HG03039 (cell line): ENCODE data around the gene AGAP2.
A peak's percentile ranks its signal among the peaks of the same experiment; 100 is the strongest.

Experiments
- ATAC-seq: cut with Tn5 transposase; IDR thresholded peaks from one replicate; pipeline ENCODE4 v1.9.1; 2021; ENCODE audit warnings: mild to moderate bottlenecking, moderate library complexity; ENCODE audit not compliant: unreplicated experiment

AGAP2 gene

DNA sequence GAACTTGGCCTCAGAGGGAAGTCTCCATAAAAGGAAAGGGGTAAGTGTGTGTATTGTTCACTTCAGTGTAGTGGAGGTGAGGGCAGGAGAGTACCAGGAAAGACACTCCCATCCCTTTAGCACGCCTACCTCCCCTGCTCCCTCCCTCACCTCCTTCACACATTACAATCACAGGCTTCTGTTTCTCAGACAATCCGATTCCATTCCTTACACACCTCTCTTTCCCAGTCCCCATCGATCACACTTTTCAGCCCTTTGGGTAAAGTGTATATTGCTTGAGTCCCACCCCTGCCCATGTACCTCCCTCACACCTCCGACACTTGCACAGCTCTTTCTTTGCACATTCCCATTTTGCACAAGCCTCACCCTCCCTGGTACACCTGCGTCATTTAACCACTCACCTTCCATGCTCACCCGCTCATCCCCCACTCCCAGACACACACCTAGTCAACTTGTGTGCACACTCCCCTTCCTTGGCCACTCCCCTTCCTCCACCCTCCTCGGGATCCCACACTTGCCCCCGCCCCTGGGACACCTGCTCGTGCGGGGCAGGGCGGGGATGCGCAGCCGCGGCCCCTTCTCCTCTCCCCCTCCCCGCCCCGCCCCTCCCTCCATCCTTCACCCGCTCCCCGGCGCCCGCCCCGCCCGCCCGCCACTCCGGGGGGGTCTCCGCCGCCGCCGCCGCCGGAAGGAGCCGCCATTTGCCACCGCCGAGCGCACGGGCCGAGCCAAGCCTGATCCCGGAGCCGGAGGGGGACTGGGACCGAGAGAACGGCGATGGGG, 16.1 kb upstream of the AGAP2 start, which contains the start of gene MARCHF9:
Gene MARCHF9, plus strand, starts transcription at position 693 of the 783 bp plus-strand sequence. CDS start 426 bp downstream, outside the sequence.
- ATAC-seq = peak; percentile 29

DNA sequence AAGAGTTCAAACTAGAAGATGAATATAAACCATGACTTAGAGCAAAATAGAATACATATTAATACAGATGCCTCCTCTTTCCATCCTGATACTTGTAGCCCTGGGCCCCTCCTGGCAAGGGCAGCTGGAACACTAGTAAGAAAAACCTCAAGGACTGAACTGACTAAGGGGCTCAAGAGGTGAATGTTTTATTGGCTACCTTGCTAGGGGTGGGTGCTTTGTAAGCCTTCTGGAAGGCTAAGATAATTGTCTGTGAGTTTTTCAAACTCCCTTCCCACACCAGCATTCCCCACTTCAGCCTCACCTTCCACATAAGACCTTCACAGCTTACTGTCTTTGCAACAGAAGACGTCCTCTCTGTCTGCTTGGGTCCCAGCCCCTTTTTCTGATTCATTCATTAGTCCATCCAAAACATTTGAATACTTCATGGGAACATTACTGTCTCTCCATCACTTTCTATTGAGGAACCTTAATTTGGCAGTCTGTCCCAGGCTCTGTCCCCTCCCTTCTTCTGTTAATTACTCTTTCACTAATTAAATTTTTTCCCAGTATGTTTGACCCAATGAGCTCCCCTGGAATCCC, 15.3 kb upstream of the AGAP2 start:
- ATAC-seq = no peak

DNA sequence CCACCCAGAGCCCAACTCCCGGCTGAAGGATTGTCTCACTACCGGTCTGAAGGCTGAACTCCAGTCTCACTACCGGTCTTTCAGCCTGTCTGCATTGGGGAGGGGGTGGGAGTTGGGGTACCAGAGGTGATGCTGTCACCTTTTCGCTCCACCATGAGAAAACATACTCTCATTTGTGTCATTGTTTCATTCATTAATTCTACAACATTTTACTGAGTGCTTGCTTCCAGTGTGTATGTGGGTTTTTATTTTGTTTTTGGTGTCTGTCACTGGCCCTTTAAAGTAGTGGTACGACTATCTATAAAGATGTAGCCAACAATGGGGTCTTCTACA, 14.1 kb upstream of the AGAP2 start:
- ATAC-seq = no peak

DNA sequence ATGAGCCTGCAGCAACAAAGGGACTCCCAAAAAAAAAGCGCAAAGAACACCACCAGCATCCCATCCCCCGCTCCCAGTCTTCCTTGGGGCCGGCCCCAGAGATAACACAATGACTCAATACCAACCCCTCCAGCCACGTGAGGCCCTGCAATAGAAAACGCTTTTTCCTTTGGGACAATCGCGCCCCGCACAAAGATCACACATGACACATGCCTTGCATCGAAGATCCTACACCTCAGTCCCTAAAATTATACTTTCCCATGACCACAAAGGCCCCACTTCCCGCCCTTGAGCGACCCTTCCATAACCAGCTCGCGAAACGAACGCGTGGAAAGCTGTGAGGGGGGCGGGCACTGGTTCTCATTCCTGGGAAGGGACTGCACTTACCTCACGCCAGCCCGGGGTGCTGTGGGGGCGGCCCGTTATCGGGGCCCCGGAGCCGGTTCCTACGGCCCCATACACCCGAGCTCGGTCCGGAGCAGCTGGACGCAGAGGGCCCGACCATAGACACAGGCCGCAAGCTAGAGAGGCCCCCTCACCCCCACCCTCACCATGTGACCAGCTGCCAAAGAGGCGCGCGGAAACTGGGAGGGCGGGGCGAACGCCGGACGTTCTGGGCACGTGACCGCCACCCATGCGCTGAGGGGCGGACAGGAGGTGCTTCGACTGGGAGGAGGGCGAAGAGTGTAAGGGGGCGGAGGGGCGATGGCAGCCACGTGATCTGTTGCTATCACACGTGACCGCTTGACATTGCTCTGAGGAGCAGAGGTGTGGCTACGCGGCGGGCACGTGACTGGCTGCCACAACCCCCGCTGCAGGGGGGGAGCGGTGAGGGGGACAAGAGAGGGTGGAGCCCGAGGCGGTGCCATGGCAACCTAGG, 13.5 kb upstream of the AGAP2 start, which contains the start of gene CDK4:
Gene CDK4, minus strand, starts transcription at position 523 of the 880 bp plus-strand sequence. CDS start 593 bp downstream, outside the sequence.
- peak; percentile 70 for ATAC-seq

DNA sequence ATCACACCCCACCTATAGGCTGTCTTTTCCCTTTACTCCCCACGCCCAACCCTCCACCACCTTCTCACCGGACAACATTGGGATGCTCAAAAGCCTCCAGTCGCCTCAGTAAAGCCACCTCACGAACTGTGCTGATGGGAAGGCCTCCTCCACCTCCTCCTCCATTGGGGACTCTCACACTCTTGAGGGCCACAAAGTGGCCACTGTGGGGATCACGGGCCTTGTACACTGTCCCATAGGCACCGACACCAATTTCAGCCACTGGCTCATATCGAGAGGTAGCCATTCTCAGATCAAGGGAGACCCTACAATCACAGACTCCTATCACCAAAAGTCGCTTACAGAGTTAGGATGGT, 12.9 kb upstream of the AGAP2 start:
- ATAC-seq = no peak

DNA sequence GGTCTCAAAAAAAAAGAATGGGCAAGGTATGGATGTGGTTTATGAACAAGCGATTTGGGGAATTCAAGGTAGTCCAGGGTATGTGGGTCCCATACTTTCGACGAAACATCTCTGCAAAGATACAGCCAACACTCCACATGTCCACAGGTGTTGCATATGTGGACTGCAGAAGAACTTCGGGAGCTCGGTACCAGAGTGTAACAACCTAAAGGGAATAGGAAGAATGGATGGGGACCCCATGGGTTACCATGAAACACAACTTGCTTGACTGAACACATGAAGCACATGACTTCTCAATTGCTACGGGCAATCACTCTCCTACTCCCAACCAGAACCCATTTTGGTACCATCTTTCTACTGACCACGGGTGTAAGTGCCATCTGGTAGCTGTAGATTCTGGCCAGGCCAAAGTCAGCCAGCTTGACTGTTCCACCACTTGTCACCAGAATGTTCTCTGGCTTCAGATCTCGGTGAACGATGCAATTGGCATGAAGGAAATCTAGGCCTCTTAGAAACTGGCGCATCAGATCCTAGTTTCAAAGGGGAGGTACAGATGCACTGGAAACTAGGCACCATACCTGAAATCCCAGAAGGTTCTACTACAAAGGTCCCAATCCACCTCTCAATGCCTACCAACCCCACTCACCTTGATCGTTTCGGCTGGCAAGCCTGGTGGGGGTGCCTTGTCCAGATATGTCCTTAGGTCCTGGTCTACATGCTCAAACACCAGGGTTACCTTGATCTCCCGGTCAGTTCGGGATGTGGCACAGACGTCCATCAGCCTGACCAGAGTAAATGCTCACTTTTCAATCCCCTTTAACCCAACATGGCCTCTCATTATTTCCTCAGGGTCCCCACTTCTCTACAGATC, 12.3 kb upstream of the AGAP2 start:
- no peak for ATAC-seq

DNA sequence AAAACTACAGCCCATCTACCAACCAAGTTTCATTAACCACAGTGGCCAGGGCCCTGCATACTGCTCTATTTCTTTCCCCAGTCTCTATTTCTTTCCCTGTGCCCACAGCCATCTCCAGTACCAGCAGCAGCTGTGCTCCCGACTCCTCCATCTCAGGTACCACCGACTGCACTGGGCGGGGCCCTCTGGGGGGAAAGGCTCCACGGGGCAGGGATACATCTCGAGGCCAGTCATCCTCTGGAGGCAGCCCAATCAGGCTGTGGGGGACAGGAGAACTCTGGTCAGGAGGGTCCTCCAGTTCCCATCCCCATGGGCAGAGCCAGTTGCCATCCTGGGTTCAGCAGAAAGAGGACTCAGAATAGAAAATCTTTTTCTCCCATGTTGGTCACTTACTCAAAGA, 10.5 kb upstream of the AGAP2 start:
- no peak for ATAC-seq

DNA sequence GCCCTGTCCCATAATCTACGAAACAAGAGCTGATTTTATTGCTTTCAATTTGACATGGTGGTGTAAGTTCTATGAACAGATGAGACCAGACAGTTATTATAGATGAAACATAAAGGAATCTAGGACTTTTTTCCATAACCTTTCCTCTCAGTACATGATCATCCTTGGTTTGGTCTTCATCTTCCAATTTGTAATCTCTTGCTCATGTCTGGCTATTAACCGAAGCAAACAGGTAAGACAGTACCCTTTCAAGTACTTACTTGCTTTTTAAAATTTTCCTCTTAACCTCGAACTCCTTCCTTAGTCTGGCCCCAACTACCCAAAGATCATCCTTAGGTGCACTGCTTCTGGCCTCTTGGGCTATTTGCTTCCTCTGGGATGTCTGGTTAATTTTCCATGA, 7.5 kb upstream of the AGAP2 start:
- no peak for ATAC-seq

DNA sequence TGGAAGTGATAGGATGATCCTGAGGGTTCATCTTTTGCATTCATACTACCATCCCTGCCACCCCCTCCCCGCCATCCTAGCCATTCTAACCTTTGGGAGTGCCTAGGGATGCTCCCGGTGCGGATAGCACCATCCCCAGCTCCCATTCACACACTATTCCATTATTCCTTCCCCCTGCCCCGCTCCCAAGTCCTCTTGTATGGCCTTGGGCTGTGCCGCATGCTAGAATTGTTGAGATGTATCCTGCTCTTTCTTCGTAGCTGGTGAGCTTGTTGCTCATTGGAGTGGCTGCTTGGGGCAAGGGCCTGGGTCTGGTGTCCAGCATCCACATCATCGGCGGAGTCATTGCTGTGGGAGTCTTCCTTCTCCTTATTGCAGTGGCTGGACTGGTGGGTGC, 6.9 kb upstream of the AGAP2 start:
- ATAC-seq = no peak

DNA sequence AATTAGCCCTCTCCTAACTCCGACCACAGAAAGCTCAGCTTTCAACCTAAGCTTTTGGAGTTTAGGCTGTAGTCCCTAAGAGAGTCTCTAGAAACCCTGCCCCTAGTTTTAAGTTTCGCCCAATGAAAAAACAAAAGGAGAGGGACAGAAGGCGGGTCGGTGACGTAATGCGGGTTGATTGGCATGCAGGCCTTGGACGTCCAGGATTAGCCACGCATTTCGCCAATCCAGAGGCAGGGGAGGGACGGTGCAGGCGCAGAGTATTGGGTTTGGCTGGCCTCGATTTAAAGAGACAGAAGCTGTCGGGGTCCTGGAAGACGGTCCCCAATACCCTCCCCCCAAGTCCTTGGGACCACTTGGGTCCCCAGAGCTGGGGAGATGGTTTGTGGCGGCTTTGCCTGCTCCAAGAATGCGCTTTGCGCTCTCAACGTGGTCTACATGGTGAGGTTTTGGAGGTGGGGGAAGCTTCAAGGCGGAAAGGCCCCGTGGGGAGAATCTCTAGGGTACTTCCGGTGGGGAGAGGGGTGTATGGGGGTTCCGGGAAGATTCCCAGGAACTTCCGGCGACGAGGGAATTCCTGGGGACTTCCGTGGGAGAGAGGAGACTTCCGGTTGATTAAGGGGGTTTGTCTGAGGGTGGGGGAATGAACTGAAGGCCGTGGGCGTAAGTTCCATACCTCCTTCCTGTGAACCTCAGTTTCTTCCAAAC, 6.4 kb upstream of the AGAP2 start, which contains the start of gene TSPAN31:
Gene TSPAN31, plus strand, starts transcription at position 263 of the 708 bp plus-strand sequence. Its CDS starts 116 bp downstream, at position 379.
- ATAC-seq = peak; percentile 81

DNA sequence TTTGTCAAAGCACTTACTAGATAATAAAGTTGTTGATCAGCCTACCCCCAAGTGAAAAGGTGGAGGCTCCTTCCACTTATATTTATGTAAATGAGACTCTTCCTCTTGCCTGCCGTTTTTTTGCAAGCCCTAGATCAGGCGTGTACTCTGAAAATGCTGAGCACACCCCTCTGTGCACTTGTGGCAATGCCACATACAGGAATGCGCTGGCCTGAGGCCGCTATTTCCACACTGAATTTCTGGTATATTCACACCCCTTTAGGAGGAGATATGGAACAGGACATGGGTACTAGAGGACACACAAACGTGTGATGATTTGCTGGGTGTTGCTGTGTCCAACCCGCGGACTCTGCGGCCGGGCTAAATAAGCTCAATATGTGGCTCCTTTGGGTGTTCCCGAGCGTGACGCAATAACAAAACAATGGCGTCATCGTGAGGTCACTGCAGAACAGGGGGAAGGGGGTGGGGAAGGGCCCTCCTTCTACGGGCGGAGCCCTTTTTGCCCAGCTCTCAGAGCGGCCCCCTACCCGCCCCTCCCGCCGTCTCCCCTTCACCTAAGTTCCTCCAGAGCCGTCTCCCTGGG, 5.7 kb upstream of the AGAP2 start:
- ATAC-seq = peak; percentile 30

DNA sequence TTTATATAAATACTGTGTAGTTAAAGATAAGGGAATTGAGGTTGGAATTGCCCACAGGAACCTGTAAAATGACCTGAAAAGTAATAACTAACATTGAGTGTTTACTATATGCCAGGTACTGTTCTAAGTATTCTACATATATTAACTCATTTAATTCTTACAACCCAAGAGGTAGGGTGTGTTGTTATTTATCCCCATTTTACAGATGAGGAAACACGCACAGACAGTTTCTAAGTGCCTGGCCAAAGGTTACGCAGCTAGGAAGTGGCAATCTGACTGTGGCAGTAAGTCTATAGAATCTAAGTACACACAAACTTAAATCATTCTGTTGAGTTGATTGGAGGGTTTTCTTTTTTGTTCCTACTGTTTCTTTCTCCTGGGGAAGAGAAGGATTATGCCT, 5.2 kb upstream of the AGAP2 start:
- no peak for ATAC-seq

DNA sequence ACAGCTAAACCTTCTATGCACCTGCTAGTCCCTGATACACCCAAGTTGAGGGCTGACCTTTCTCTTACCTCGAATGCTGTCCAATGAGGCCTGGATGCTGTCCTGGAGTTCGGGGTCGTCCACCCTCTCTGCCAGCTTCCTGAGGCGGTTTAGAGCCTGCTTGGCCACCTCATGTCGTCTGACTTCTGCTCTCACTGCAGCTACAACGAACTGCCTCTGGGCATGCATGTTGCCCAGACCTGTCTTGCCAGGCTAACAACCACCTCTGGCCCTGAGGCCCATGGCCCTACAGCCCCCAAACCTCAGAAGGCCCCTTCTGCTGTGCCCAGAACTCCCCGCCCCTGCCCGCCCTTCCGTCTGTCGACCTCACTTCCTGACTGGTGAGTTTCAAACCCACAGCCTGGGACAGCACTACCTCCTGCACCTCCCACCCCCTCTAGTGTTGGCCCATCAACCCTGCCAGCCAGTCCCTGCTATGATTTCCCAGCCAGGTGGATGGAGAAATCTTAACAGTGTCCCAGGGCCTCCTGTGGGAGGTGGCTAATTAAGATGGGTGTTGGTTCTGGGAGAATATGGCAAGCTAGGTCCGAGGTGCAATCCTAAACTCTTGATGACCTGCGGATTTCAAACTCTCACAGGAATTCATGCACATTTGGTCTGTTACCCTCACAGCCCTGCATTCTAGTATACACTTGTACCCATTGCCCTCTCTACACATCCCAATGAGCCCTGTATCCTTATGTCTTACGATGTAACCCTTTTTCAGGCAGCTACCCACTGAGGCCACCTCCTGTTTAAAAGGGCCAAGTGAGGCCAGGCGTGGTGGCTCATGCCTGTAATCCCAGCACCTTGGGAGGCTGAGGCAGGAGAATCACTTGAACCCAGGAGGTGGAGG, 3.5 kb upstream of the AGAP2 start:
- peak; percentile 46 for ATAC-seq

DNA sequence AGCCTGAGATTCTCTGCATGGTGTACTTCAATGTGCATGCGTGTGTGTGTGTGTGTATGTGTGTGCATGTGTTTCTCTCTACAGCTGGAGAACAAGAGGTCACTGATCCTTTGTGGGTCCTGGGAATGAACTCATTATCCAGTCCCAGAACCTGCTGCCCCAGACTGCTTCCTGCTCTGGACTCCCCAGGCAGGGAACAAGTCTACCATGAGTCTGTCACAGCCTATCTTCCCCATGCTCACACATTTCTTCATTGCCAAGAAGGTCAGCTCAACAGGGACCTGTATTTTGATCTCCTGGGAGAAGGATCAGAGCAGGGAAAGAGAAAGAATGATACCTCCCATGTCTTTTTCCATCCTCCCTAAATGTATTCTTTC, 2.9 kb upstream of the AGAP2 start:
- ATAC-seq = no peak

DNA sequence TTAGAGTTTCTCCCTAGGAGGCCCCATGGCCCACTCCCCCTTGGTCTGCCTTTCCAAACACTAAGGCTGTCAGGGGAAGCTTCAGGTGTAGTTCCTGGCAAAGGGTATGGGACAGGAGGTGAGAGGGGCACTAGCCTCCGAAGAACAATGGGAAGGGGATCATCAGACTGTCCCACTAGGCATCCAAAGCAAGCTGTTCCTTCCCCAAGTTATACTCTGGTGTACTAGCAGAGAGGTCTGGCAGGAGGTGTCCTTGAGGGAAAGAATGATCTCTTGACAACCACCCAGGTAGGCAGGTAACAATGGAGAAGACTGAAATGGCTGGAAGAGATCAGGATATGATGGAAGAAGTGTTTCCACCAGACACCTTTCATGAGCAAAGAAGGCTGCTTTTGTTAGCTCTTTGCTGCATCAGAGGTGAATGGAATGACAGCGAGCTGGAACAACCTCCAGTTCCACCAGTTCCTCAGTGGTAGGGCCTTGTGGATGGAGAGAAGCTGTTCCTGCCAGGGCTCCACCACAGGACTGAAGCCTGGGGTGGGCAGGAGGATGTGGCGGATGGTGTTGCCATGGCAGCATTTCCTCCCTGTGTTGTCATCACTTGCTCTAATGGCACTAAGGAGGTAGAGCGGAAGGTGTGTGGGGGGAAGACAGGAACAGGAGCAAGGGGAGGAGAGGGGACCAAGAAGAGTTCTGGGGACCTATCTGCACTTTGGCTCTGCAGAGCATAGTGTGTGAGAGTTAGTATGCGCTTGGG, 2.3 kb upstream of the AGAP2 start:
- no peak for ATAC-seq

DNA sequence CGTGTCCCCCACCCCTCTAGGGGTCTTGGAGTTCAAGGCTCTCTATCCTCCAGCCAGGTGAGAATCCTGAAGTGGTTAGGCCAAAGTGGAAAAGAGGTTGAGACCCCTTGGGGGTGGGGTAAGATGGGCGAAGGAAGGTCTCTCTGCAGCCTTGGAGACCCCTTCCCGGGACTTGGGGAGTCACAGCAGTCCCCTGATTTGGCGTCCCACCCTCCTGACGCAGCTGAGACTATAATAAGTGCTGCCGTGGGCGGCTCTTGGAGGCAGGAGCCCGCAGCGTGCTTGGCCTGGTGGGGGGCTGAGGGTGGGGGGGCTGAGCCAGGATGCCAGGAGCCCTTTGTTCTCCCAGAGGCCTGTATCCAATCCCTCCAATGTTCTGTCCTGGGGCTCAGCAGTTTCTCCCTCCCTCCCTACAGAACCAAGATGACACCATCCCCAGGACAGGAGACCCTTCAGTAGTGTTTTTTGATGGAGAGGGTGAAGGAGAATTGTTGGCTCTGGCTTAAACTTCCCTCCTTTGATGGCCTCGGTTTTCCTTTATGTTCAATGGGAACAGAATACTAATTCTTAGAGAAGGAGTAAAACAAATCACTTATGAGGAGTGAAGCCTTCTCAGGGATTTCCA, 1.5 kb upstream of the AGAP2 start:
- ATAC-seq = no peak

DNA sequence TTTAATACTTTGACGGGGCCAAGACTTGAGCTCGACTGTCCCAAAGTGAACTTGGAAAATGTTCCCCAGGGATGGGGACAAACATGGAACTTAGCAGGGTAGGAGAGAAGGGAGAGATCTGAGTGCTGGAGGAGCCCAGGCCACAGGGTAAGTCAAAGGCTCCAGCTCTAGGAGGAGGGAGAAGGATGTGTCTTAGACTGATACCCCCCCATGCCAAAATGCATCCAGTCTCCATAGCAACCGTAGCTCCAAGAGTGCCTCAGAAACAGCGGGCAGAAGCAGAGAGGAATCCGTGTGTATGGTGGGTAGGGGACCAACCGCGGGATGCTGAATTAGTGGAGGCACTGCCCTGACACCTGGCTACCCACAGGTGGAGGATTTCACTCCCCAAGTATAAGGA, 845 bp upstream of the AGAP2 start:
- ATAC-seq = no peak
